ENCODE data around the gene KCNMB4.
"Not testable (repeated sequence)": the region's sequence is repeated elsewhere in the genome, so short reads cannot be mapped to it uniquely, and the experiment has no call there.

Gene KCNMB4

DNA sequence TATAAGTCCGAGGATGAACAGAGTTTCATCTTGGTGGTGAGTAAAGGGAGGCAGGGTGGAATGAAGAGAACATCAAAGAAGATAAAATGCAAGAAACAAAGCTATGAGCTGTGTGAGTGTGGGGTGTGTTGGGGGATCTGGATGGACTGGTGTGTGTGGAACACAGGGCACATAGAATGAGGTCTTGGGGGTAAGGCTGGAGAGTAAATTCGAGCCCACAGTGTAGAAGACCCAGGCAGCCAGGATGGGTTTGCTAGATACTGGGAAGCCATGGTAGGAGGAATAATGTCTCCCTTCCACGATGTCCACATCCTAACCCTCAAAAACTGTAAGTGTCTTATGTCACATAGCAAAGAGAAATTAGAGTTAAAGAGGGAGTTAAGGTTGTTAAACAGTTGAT, 6.8 kb downstream of the KCNMB4 start:
- DNase-seq (ENCODE audit: low read depth) = no peak

DNA sequence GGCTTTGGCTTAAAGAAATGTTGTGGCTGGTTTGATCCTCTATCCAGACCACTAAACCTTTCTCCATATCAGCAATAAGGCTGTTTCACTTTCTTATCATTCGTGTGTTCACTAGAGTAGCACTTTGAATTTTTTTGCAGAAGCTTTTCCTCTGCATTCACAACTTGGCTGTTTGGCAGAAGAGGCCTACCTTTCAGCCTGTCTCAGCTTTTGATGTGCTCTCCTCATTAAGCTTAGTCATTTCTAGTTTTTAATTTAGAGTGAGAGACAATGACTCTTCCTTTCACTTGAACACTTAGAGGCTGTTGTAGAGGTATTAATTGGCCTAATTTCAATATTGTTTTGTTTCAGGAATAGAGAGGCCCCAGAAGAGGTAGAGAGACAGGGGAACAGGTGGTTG, 13.8 kb downstream of the KCNMB4 start:
- DNase-seq (ENCODE audit: low read depth) = no peak

DNA sequence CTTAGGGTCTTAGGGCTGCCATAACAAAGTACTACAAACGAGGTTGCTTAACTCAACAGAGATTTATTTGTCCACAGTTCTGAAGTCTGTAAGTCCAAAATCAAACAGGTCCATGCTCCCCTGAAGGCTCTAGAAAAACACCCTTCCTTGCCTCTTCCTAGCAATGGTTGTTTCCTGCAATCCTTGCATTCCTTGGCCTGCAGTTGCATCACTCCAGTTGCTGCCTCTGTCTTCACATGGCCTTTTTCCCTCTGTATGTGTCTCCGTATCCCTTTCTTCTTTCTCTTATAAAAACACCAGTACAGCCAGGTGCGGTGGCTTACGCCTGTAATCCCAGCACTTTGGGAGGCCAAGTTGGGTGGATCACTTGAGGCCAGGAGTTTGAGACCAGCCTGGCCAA, 17.4 kb downstream of the KCNMB4 start:
- DNase-seq (ENCODE audit: low read depth) = no peak

DNA sequence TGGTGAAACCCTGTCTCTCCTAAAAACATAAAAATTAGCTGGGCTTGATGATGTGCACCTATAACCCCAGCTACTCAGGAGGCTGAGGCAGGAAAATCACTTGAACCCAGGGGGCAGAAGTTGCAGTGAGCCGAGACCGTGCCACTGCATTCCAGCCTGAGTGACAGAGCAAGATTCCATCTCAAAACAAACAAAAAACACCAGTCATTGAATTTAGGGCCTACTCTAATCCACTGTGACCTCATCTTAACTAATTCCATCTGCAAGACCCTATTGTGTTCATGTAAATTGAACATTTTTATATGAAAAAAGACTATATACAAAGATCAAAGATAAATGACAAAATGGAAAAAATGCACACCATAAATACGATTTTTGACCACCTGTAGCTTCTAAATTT, 17.8 kb downstream of the KCNMB4 start:
- DNase-seq (ENCODE audit: low read depth) = no peak

DNA sequence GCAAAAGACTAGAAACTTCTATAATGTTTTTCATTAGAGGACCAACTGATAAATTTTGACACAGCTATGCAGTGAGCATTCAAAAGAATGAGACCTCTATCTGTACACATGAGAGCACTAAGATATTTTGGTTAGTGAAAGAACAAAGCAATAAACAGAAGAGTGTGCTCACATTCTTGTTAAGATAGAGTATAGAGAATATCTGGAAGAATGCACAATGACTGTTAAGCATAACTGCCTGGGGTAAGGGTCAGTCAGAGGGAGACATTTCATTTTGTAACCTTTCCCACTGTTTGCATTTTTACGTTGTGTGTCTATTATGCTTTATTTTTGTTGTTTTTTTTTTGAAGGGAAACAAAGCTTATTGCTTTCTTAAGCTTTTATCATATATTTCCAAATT, 20.7 kb downstream of the KCNMB4 start:
- DNase-seq (ENCODE audit: low read depth) = no peak

DNA sequence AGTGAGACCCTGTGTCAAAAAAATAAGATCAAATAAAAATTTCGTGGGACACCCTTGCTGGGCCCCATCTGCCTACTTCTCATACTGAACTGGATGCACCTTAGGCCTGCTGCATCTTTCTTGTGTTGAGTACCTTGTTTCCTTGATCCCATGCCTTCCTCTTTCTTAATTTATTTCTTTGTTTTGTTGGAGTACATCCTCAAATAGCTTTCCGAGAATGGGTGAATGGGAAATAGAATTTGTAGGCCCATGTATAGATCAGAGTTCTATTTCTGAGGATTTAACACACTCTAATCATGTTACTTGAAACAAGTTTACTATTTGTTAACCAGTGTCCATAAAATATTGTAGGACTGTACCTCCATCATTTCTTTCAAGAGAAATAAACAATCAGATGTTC, 23.6 kb downstream of the KCNMB4 start:
- DNase-seq (ENCODE audit: low read depth) = no peak

DNA sequence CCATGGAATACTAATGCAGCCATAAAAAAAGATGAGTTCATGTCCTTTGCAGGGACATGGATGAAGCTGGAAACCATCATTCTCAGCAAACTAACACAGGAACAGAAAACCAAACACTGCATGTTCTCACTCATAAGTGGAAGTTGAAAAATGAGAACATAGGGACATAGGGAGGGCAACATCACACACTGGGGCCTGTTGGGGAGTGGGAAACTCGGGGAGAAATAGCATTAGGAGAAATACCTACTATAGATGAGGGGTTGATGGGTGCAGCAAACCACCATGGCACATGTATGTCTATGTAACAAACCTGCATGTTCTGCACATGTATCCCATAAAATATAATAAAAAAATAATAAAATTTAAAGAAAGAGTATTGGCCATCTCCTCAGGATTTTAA, 26.5 kb downstream of the KCNMB4 start:
- not testable (repeated sequence) for DNase-seq (ENCODE audit: low read depth)

DNA sequence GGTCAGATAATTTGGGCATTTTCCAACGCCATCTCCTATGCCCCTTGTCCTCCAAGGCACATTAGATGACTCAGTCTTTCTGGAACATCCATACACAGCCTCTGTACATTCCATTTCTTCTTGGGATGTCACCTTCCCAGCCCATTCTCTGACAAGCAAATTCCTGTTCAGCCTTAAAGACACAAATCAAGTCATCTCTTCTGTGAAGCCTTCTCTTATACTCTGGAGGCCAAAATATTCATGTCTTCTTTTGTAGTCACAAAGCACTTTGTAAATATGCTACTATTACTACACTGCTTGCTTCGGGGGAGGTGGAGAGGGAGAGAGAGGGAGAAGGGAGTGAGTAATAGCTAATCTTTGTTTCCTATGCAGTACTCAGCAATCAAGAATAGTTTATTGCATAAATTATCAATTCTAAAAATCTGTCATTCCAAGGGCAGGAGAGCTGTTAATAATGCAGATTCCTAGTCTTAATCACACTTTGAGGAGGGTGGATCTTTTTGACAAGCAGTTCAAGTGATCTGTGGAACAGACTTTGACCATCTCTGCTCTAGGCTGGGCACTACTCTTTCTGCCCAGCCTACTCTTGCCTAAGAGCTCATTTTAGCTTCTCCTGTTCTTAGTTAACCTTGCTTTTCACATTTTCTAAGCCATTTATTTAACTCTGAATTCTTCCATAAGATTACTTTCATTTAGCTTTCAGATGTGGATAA, 27.9 kb downstream of the KCNMB4 start:
- no peak for DNase-seq (ENCODE audit: low read depth)

DNA sequence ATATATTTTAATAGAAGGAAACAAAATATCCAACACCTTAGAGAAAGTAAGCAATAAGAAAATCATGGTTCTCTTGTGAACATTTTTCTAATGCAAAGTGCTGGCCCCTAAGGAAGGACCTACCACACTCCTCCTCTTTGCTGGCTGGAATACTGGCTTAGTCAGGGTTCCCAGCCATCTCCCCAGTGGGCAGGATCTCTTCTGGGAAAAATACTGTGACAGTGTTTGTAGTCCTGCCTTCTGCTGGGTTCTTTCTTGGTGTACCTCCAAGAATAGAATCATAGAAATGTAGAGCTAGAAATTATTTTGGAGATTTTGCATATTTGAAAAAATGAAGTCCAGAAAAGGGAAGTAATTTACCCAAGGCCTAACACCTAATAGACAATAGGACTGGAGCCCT, 31.9 kb downstream of the KCNMB4 start:
- no peak for DNase-seq (ENCODE audit: low read depth)

DNA sequence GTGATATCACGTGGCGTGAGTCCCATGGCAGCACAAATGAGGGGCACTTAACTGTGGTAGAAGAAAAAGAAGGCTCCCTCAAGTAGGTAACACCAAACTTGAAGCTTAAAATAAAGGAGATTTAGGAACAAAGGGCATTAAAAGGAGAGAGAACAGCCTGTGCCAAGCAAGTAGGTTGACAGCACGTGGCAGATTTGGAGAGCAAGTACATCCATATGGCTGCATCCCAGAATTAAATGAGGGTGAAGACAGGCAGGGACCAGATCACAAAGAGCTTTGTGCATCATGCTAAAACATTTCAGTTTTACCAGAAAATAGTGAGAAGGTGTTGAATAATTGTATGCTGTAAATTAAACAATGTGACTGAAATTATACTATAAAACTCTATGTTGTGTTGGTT, 32.8 kb downstream of the KCNMB4 start:
- no peak for DNase-seq (ENCODE audit: low read depth)

DNA sequence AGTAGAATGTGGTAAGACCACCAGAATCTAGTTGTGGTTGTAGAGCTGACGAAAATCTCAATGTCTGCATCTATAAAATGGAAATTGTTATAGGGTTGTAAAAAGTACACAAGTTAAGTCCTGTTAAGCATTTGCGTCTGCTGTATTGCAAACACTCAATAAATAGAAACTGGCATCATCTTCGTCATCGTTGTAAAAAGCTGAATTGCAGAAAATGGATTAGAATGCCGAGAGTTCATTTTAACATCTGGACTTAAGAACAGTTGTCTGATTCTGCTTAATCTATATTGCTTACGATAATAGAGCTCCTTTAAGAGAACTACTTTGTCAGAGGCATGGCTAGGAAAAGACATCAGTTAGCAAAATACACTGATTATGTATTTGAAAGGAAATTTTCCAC, 33.2 kb downstream of the KCNMB4 start:
- no peak for DNase-seq (ENCODE audit: low read depth)

DNA sequence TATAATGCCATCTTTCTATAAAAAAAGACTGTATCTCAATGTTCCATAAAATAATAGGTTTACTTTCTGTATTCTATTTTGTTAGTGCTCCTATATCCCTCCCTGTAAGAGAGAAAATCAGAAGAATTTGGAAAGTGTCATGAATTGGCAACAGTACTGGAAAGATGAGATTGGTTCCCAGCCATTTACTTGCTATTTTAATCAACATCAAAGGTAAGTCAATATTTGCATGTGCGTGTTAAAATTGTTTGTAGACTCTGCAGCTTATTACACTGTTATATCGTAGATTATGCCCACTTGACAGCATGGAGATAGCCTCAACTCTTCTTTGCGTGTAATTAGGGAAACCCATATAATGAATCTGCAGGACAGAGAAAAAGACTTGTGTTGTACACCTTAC, 34.0 kb downstream of the KCNMB4 start:
- no peak for DNase-seq (ENCODE audit: low read depth)

DNA sequence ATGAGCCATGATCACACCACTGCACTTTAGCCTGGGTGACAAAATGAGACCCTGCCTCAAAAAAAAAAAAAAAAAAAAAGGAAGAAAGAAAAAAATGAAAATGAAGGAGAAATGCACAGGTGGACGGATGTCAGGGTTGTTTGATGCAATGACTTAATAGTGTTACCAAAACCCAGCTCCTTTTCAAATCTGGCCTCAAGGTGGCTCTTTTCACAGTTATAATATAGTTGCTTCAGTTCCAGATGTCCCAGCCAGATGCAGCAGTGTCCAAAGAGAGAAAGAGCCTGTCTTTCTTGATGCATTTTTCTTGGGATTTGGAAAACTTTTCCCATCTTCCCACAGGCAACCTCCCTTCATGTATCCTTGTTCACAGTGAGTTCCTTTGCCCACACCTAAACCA, 36.5 kb downstream of the KCNMB4 start:
- DNase-seq (ENCODE audit: low read depth) = no peak

DNA sequence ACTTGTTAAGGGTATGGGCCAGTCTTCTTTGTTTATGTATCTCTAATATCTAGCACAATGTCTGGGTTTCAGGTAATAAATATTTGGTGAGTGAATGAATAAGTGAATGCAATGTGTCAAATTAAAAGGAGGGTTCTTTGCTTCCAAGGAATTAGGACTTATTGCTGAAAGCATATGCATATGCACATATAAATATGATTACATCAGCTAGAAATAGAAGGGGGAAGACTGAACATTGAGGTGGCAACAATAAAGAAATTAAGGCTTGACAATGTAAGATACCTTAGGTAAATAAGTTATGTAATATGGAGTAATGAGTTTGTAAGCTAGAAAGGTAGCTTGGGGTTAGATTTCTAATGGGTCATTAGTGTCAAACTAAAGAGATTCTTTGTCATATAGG, 37.7 kb downstream of the KCNMB4 start:
- DNase-seq (ENCODE audit: low read depth) = no peak

DNA sequence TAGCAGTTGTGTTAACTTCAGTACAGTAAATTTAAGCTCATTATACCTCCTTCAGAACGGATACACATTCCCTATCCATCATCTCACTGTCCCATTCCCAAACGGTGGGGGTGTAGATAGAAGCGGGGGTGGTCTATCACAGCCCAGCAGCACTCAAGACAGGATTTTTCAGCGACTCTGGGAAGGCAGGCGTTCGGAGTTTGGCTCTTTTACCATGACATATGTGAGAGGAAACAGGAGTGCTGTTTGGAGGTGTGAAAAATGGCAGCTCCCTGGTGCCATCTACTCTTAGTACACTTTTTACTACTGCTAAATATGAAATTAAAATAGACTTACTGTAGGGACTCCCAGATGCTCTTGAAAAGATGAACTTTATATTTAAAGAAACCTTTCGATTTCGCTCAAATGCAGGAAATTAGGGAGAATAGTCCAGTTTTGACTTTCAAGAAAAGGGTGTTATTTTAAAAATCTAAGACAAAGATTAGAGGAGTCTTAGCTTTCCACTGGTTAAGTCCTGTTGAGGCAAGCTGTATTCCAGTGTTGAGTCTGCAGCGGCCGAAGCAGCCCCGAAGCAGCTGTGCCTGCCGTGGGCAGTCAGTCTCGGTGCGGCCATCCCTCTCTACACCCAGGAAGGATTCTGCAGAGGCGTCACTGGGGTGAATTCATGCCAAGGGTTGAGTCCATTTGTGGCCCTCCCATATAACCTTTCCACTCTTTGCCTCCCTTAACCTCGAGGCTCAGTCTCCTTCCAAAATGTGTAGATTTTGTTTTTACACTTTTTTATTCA, 42.1 kb downstream of the KCNMB4 start:
- no peak for DNase-seq (ENCODE audit: low read depth)

DNA sequence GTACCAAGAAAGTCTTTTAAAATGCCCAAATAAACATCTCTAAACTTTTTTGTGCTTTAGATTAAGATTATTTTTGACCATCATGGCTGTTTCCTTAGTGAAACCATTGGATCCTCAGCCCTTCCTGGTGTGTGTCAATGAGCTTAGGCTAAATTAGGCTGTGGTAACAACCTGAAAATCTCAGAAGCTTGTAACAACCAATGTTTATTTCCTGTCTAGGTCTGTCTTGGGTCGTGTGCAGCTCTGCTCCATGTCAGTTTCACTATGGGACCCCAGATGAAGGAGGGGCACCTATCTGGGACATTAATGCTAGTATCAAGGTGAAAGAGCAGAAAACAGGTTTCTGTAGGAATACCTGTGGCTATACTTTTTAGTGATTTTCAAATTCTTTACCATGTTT, 49.9 kb downstream of the KCNMB4 start:
- DNase-seq (ENCODE audit: low read depth) = no peak

DNA sequence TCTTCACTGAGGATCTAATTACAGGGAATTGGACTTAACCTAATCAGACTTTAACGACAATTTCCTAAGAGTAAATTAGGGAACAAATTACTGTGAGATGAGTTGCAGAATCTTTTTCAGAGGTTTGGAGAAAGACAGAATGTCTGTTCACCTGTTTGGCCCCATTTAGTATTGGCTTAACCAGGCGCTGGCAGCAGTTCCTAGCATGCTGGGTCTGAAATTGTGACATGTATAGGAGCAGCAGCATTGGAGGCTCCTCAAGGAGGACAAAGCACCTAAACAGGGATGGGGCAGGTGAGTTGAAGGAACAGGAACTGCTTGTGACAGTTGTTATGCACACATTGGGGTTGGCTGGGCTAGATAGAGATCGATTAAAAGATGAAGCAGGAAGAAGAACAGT, 51.0 kb downstream of the KCNMB4 start:
- no peak for DNase-seq (ENCODE audit: low read depth)

DNA sequence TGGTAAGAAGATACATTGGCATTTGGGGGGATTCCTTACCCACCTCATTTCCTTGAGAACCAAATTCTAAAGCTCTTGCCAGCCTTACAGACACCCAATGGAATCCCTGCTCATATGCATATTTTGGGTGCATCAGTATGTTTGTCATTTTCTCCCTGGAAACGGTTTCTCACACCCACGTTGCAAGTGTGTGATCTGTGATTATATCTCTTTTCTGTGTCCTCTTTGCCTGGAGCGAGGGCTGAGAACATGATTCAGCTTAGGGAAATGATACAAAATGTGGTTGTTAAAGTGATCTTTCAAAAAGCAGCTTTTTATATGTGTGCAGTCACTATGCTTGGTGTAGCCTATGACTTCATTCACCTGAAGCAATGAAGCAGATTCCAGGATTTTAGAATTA, 52.0 kb downstream of the KCNMB4 start:
- no peak for DNase-seq (ENCODE audit: low read depth)

DNA sequence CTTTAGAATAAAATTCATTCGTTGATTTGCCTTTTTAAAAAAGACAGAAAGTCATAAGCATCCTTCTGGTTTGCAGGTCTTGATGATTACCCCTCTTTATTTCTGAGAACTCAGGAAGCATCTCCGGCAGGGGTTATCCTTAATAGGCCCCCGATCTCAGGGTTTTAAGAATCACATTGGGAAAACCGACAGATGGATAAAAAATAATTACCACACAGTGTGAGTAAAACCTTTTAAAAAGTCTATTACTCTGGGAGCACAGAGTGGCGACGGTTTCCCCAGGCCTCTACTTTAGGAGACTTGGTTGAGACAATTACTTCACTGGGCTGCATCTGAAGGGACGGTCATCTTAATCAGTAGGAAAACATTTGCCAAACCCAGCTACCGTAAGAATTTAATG, 56.5 kb downstream of the KCNMB4 start:
- no peak for DNase-seq (ENCODE audit: low read depth)

DNA sequence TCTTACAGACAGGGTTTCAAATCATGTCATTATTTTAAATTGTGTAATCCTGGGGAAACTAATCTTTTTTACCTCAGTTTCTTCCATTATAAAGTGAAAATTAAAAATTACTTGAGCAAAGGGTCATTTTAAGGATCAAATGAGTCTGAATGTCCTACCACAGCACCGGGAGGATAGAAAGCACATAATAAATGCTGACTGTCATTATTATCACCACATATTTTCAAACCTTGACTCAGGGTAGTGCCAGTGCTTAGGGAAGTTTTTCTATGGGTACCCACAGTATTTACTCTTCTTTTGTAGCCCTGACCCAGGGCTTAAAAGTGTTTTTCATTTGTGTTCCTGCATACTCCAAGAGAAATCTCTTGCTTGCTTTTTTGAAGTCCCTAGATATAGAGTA, 60.5 kb downstream of the KCNMB4 start:
- DNase-seq (ENCODE audit: low read depth) = no peak

DNA sequence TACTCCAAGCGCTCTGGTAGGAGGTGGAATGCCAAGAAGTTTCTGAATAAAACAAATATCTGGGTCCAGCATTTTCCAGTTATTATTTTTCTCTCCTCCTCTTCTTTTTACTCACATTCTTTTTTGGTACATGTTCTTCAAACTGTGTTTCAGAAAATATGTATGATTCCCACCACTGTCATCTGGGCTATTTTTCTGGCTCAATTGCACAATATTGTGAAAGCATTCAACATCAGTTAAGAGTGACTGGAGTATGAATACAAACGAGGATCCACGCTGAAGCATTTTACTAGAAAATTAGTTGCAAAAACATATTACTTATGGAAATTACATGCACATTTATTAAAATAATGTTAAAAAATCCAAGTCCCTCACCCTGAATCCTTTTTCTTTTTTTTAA, 61.5 kb downstream of the KCNMB4 start:
- DNase-seq (ENCODE audit: low read depth) = no peak

DNA sequence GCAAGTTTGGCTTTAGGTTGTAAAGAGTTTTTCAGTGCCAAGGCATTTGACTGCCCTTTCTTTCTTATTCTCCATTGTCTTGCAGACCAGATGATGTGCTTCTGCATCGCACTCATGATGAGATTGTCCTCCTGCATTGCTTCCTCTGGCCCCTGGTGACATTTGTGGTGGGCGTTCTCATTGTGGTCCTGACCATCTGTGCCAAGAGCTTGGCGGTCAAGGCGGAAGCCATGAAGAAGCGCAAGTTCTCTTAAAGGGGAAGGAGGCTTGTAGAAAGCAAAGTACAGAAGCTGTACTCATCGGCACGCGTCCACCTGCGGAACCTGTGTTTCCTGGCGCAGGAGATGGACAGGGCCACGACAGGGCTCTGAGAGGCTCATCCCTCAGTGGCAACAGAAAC, 64.3 kb downstream of the KCNMB4 start:
- no peak for DNase-seq (ENCODE audit: low read depth)

DNA sequence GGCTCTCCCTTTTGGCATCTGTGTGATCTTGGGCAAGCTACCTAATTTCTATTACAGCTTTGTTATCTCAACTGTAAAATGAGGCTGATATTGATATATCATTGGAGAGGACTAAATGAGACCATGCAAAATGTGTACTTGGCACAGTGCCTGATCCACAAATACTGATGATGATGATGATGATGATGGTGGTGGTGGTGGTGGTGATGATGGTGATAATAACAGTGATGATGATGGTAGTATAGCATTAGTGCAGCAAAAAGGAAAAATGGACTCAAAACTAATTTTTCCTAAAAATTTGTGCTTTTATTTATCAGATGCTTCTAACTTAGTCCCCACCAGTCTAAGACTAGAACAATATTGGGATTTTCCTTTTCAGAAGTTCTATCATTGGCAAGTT, 70.7 kb downstream of the KCNMB4 start:
- no peak for DNase-seq (ENCODE audit: low read depth)

DNA sequence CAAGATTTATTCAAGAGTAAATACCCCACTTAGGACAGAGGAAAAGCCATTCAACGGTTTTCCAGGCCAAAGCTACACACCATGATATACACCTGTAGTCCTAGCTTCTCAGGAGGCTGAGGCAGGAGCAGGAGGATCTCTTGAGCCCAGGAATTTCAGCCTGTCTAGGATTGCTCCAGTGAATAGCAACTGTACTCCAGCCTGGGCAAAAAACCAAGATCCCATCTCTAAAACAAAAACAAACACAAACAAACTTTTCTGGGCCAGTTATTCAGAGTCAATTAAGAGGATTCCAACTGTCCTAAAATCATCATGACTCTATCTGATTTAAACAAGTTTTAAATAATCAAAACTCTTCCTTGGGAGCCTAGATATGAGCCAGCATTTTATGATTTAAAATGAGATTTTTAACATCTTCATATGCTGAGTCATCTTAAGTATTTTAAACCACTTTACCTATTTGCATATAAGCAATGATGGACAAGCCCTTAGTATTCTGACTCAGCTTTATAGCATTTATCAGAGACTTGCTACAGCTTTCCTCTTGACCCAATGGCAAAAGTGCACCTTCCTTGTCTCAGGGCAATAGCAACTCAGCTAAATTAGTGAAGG, 77.1 kb downstream of the KCNMB4 start:
- no peak for DNase-seq (ENCODE audit: low read depth)
